Lower leg skin (tissue), 3 donors: Measurements from ENCODE around the gene SLC25A29.

ENCODE experiments used
- CTCF ChIP-seq, 3 donors: fragments of 450-650 bp; IDR thresholded peaks; one replicate each; pipeline ENCODE4 v1.5.1; 2016; ENCODE audit warnings: antibody characterized with exemption in 3 of 3, mild to moderate bottlenecking in 3 of 3, moderate library complexity in 2 of 3
- POLR2A ChIP-seq, 2 donors: fragments of 450-650 bp; IDR thresholded peaks; one replicate each; pipeline ENCODE4 v1.6.1; 2016 to 2017; ENCODE audit warnings: antibody characterized with exemption in 2 of 2, mild to moderate bottlenecking in 1 of 2, moderate library complexity in 1 of 2

- no peak for TF ChIP-seq CTCF (IDR thresholded peaks at IDR 0.05)
- TF ChIP-seq POLR2A (IDR thresholded peaks at IDR 0.05) = no peak
Observed at GRCh38 chr14:100325958-100326357, 19.7 kb upstream of the SLC25A29 start.
